Ovary (tissue), 9 donors: Measurements from ENCODE around the gene HCN2. TPM values are rescaled to one million over a fixed set of nuclear protein-coding genes. Genes with fewer than 3 reads are reported as not detected.

Experiments used
- DNase-seq, 5 donors: peaks; one replicate each; pipeline ENCODE4 v3.0.0-alpha.2; 2019 to 2020
- H3K27ac ChIP-seq, 2 donors: fragments of 200-600 bp; one replicate each; pipeline versions ENCODE4 v1.5.1 to v1.8.0; 2019 to 2022
- H3K27me3 ChIP-seq: fragments of 200-600 bp; one replicate; pipeline ENCODE4 v1.8.0; 2022
- H3K36me3 ChIP-seq: fragments of 200-600 bp; sonication (generic); one replicate; pipeline ENCODE4 v1.5.1; 2019
- H3K4me1 ChIP-seq: one replicate; pipeline ENCODE4 v1.8.1; 2013; ENCODE audit warnings: mild to moderate bottlenecking, moderate library complexity; ENCODE audit not compliant: insufficient read depth
- H3K4me3 ChIP-seq: fragments of 200-600 bp; sonication (generic); one replicate; pipeline ENCODE4 v1.5.1; 2017
- H3K9me3 ChIP-seq, 2 donors: fragments of 200-600 bp in 1 of 2; sonication (generic) in 1 of 2; one replicate each; pipeline versions ENCODE4 v1.5.1 to v1.8.1; 2013 to 2019; ENCODE audit warnings: mild to moderate bottlenecking in 1 of 2, moderate library complexity in 1 of 2
- CTCF ChIP-seq, 3 donors: fragments of 450-650 bp in 2 of 3; fragments of 200-600 bp in 1 of 3; IDR thresholded peaks; one replicate each; pipeline versions ENCODE4 v1.5.1 to v1.8.0; 2016 to 2022; ENCODE audit warnings: antibody characterized with exemption in 3 of 3, mild to moderate bottlenecking in 1 of 3
- EP300 ChIP-seq: sonication (generic); formaldehyde crosslinking; IDR thresholded peaks from one replicate; pipeline ENCODE4 v1.6.1; 2017; ENCODE audit warnings: antibody characterized with exemption
- POLR2A ChIP-seq: fragments of 450-650 bp; IDR thresholded peaks from one replicate; pipeline ENCODE4 v1.6.1; 2017; ENCODE audit warnings: antibody characterized with exemption, mild to moderate bottlenecking, moderate library complexity
- WGBS, 3 donors: extraction: QIAGEN DNeasy Blood & Tissue Kit in 1 of 3; methylation state at CpG; one replicate each; pipeline versions ENCODE4 v1.1.5 to v1.1.7; 2013 to 2017; 5-methylcytosine and 5-hydroxymethylcytosine counted together
- intact Hi-C, 4 donors: fragments of 100-400 bp; cut with DNase I; formaldehyde crosslinking; loops; one replicate each; pipeline versions ENCODE4 v1.11.0 to v1.15.1; 2022 to 2023
- polyA plus RNA-seq, 2 donors: library from polyadenylated mRNA; stranded (reverse); fragments of 200-250 nt in 1 of 2; fragments of 350-450 nt in 1 of 2; fragmentation: Illumina TruSeq in 1 of 2; extraction: RNeasy Lipid Tissue Mini Kit (QIAGEN cat#74804) in 1 of 2; gene quantifications; one replicate each; pipeline ENCODE4 v1.2.3, GENCODE V29; 2013 to 2014
- total RNA-seq, 7 donors: library from RNA; depleted of rRNA in 2 of 7; stranded (reverse); fragments of >200 nt in 2 of 7; fragmentation: NEBNext Ultra II Directional in 3 of 7; extraction: Animal tissue kit (Norgen Biotek cat#: 25700) in 3 of 7; gene quantifications; one replicate each; pipeline versions ENCODE4 v1.1.0 to v1.2.4, GENCODE V29; 2016 to 2023
- donor health status: DM: no; HTN: no; CAD: no; lungs with moderate emphysema.
- donor health status: DM: no; HTN: no; CAD: no.
- donor health status: Bipolar disorder and iron deficiency.
- donor health status: DM: yes; HTN: yes; CAD: no.
- donor health status: DM: no; HTN: no; CAD: no.
- donor health status: DM: yes; HTN: yes; CAD: no.

The HCN2 gene
- total and polyA plus RNA-seq, 9 donors = 0.07 to 0.23 (median 0.12) TPM; not detected in 5

GRCh38 chr19:629961-630714 is 40.5 kb downstream of the HCN2 start:
- H3K36me3 ChIP-seq = no peaks in the 10 kb centered on the region
- peaks cover 12% of the 10 kb centered on the region for H3K4me1 ChIP-seq
- intact Hi-C loops = loop anchor here in 1 of 4 donors (10.0 kb wide), 1 partner anchor 95 kb away; the partner anchor contains the start of gene CDC34
- H3K4me3 ChIP-seq = no peak overlapping the region
- no peaks in the 10 kb centered on the region for H3K9me3 ChIP-seq
- H3K27ac ChIP-seq = no peak overlapping the region
- H3K27me3 ChIP-seq = no peaks in the 10 kb centered on the region
- peak in 1 of 5 donors; percentile 32 for DNase-seq
- no peak for TF ChIP-seq CTCF (IDR thresholded peaks at IDR 0.05)
- no peak for TF ChIP-seq POLR2A
- TF ChIP-seq EP300 = no peak
- 87 to 91% (median 89%) methylated on average over 30 of the region's 30 CpGs for WGBS, 3 donors

GRCh38 chr19:632579-633067 is 42.9 kb downstream of the HCN2 start:
- no peak for DNase-seq
- intact Hi-C loops = no loop called here
- TF ChIP-seq EP300 = no peak
- TF ChIP-seq POLR2A = no peak
- no peak for TF ChIP-seq CTCF (IDR thresholded peaks at IDR 0.05)
- Histone ChIP-seq H3K27me3 (no peaks in the 10 kb centered on the region), H3K4me3 (peak overlapping the region; percentile 90), H3K4me1 (peaks cover 12% of the 10 kb centered on the region), H3K36me3 (no peaks in the 10 kb centered on the region), H3K27ac (no peak overlapping the region), H3K9me3 (no peaks in the 10 kb centered on the region)
- WGBS, 3 donors = 2% methylated on average over 35 of the region's 35 CpGs

GRCh38 chr19:633068-633785 is 43.5 kb downstream of the HCN2 start, which contains the start of gene POLRMT:
Gene POLRMT, minus strand, starts transcription at chr19:633537. Its CDS starts 25 bp downstream, at chr19:633512.
- no peaks in the 10 kb centered on the region for H3K9me3 ChIP-seq
- peaks cover 12% of the 10 kb centered on the region for H3K4me1 ChIP-seq
- peak within 1 kb of the TSS; percentile 90 for H3K4me3 ChIP-seq
- intact Hi-C loops = no loop called here
- H3K27me3 ChIP-seq = no peaks in the 10 kb centered on the region
- no peak within 1 kb of the TSS for H3K27ac ChIP-seq
- H3K36me3 ChIP-seq = no peaks in the 10 kb centered on the region
- TF ChIP-seq POLR2A (no peak), CTCF (IDR thresholded peaks at IDR 0.05) (peak in 2 of 3 donors; percentile 27 to 34), EP300 (no peak)
- DNase-seq = peak; percentile 98 to 99 (median 98)
- WGBS, 3 donors = 0 to 1% (median 0%) methylated on average over 67 of the region's 67 CpGs

- Histone ChIP-seq H3K4me1 (peaks cover 18% of the 10 kb centered on the region), H3K27ac (no peak overlapping the region), H3K36me3 (no peaks in the 10 kb centered on the region), H3K4me3 (peak overlapping the region; percentile 90), H3K27me3 (no peaks in the 10 kb centered on the region), H3K9me3 (no peaks in the 10 kb centered on the region)
- intact Hi-C loops = no loop called here
- DNase-seq = no peak
- 18 to 22% (median 20%) methylated on average over 32 of the region's 32 CpGs for WGBS, 3 donors
- TF ChIP-seq EP300 = no peak
- no peak for TF ChIP-seq POLR2A
- no peak for TF ChIP-seq CTCF (IDR thresholded peaks at IDR 0.05)
Observed at GRCh38 chr19:633786-634639, 44.3 kb downstream of the HCN2 start.
